ENCODE data around the gene ATL2.

GRCh38 chr2:38255211-38255610 lies 121.9 kb downstream of the ATL2 start:
- TF ChIP-seq CTCF (conservative IDR thresholded peaks at IDR 0.05; ENCODE audit: low read length): no peak
- TF ChIP-seq EZH2phosphoT487 (IDR thresholded peaks at IDR 0.05; ENCODE audit: borderline replicate concordance): no peak
